ENCODE data around the gene MAU2.
A peak's percentile ranks its signal among the peaks of the same experiment; 100 is the strongest.

Gene MAU2

GRCh38 chr19:19320361-19321140 is at the start of gene MAU2, which contains the start of gene SUGP1:
TSS of gene MAU2 (plus strand) at chr19:19320829. CDS start at chr19:19320860, 31 bp downstream.
TSS of gene SUGP1 (minus strand) at chr19:19320509. CDS start at chr19:19320496, 13 bp downstream.
- DNase-seq = peak; percentile 96
- in situ Hi-C loops (cut with MboI; ENCODE audit: low pct_unique_long_range_greater_than_20kb, low sequenced_read_pairs) = no loop called here

- in situ Hi-C loops (cut with MboI; ENCODE audit: low pct_unique_long_range_greater_than_20kb, low sequenced_read_pairs) = no loop called here
- no peak for DNase-seq
Measured at GRCh38 chr19:19271828-19272599, 48.6 kb upstream of the MAU2 start.

GRCh38 chr19:19274146-19274545 is 46.5 kb upstream of the MAU2 start:
- in situ Hi-C loops (cut with MboI; ENCODE audit: low pct_unique_long_range_greater_than_20kb, low sequenced_read_pairs) = no loop called here
- no peak for DNase-seq

GRCh38 chr19:19274716-19275565 is 45.7 kb upstream of the MAU2 start:
- in situ Hi-C loops (cut with MboI; ENCODE audit: low pct_unique_long_range_greater_than_20kb, low sequenced_read_pairs) = no loop called here
- DNase-seq = no peak

GRCh38 chr19:19276386-19276785 is 44.2 kb upstream of the MAU2 start:
- no peak for DNase-seq
- in situ Hi-C loops (cut with MboI; ENCODE audit: low pct_unique_long_range_greater_than_20kb, low sequenced_read_pairs) = no loop called here

- in situ Hi-C loops (cut with MboI; ENCODE audit: low pct_unique_long_range_greater_than_20kb, low sequenced_read_pairs) = no loop called here
- no peak for DNase-seq
Measured at GRCh38 chr19:19276851-19277250, 43.8 kb upstream of the MAU2 start.

- DNase-seq = no peak
- in situ Hi-C loops (cut with MboI; ENCODE audit: low pct_unique_long_range_greater_than_20kb, low sequenced_read_pairs) = no loop called here
Measured at GRCh38 chr19:19278315-19278714, 42.3 kb upstream of the MAU2 start.

GRCh38 chr19:19279062-19279612 is 41.5 kb upstream of the MAU2 start:
- DNase-seq = no peak
- in situ Hi-C loops (cut with MboI; ENCODE audit: low pct_unique_long_range_greater_than_20kb, low sequenced_read_pairs) = no loop called here

- in situ Hi-C loops (cut with MboI; ENCODE audit: low pct_unique_long_range_greater_than_20kb, low sequenced_read_pairs) = no loop called here
- DNase-seq = no peak
Measured at GRCh38 chr19:19279853-19280252, 40.8 kb upstream of the MAU2 start.

- in situ Hi-C loops (cut with MboI; ENCODE audit: low pct_unique_long_range_greater_than_20kb, low sequenced_read_pairs) = no loop called here
- no peak for DNase-seq
Measured at GRCh38 chr19:19280561-19280960, 40.1 kb upstream of the MAU2 start.

GRCh38 chr19:19285686-19286085 is 34.9 kb upstream of the MAU2 start:
- in situ Hi-C loops (cut with MboI; ENCODE audit: low pct_unique_long_range_greater_than_20kb, low sequenced_read_pairs) = no loop called here
- no peak for DNase-seq

- in situ Hi-C loops (cut with MboI; ENCODE audit: low pct_unique_long_range_greater_than_20kb, low sequenced_read_pairs) = no loop called here
- no peak for DNase-seq
Measured at GRCh38 chr19:19292607-19293006, 28.0 kb upstream of the MAU2 start.

- DNase-seq = no peak
- in situ Hi-C loops (cut with MboI; ENCODE audit: low pct_unique_long_range_greater_than_20kb, low sequenced_read_pairs) = no loop called here
Measured at GRCh38 chr19:19294914-19295313, 25.7 kb upstream of the MAU2 start.

- DNase-seq = no peak
- in situ Hi-C loops (cut with MboI; ENCODE audit: low pct_unique_long_range_greater_than_20kb, low sequenced_read_pairs) = no loop called here
Measured at GRCh38 chr19:19296953-19297689, 23.5 kb upstream of the MAU2 start.

GRCh38 chr19:19297759-19298158 is 22.9 kb upstream of the MAU2 start:
- in situ Hi-C loops (cut with MboI; ENCODE audit: low pct_unique_long_range_greater_than_20kb, low sequenced_read_pairs) = no loop called here
- no peak for DNase-seq

- DNase-seq = no peak
- in situ Hi-C loops (cut with MboI; ENCODE audit: low pct_unique_long_range_greater_than_20kb, low sequenced_read_pairs) = no loop called here
Measured at GRCh38 chr19:19300613-19301012, 20.0 kb upstream of the MAU2 start.

GRCh38 chr19:19303411-19303810 is 17.2 kb upstream of the MAU2 start:
- in situ Hi-C loops (cut with MboI; ENCODE audit: low pct_unique_long_range_greater_than_20kb, low sequenced_read_pairs) = no loop called here
- DNase-seq = no peak

- in situ Hi-C loops (cut with MboI; ENCODE audit: low pct_unique_long_range_greater_than_20kb, low sequenced_read_pairs) = no loop called here
- no peak for DNase-seq
Measured at GRCh38 chr19:19304186-19304965, 16.3 kb upstream of the MAU2 start.

All from KBM-7 (cell line).